Esophagus (tissue), 2 donors: ENCODE data around the gene NECTIN4. TPM values are rescaled to one million over a fixed set of nuclear protein-coding genes. Genes with fewer than 3 reads are reported as not detected.
"Not testable (repeated sequence)": the region's sequence is repeated elsewhere in the genome, so short reads cannot be mapped to it uniquely, and the experiment has no call there.

Source experiments
- H3K27ac ChIP-seq, 2 donors: one replicate each; pipeline ENCODE4 v1.5.1; 2013; ENCODE audit warnings: low read depth in 2 of 2, mild to moderate bottlenecking in 2 of 2, inconsistent platforms in 1 of 2, low read length in 1 of 2, moderate library complexity in 1 of 2
- H3K27me3 ChIP-seq, 2 donors: one replicate each; pipeline ENCODE4 v1.6.1; 2013; ENCODE audit warnings: low read length in 2 of 2, control low read depth in 1 of 2, mild to moderate bottlenecking in 1 of 2; ENCODE audit not compliant: insufficient read depth in 2 of 2, control insufficient read depth in 1 of 2
- H3K36me3 ChIP-seq, 2 donors: one replicate each; pipeline ENCODE4 v1.6.1; 2013; ENCODE audit warnings: low read length in 1 of 2; ENCODE audit not compliant: control insufficient read depth in 2 of 2, insufficient read depth in 2 of 2
- H3K4me1 ChIP-seq, 2 donors: one replicate each; pipeline ENCODE4 v1.6.1; 2013; ENCODE audit warnings: low read length in 1 of 2; ENCODE audit not compliant: control insufficient read depth in 2 of 2, insufficient read depth in 2 of 2
- H3K4me3 ChIP-seq, 2 donors: one replicate each; pipeline ENCODE4 v1.5.1; 2013; ENCODE audit warnings: low read length in 2 of 2, mild to moderate bottlenecking in 2 of 2, low read depth in 1 of 2, moderate library complexity in 1 of 2
- H3K9me3 ChIP-seq, 2 donors: one replicate each; pipeline ENCODE4 v1.6.1; 2013; ENCODE audit warnings: mild to moderate bottlenecking in 2 of 2, low read depth in 1 of 2, low read length in 1 of 2, moderate library complexity in 1 of 2; ENCODE audit not compliant: control insufficient read depth in 2 of 2, insufficient read depth in 1 of 2
- WGBS, 2 donors: extraction: QIAGEN DNeasy Blood & Tissue Kit; methylation state at CpG; one replicate each; pipeline ENCODE4 v1.1.7; 2013; 5-methylcytosine and 5-hydroxymethylcytosine counted together
- polyA plus RNA-seq, 2 donors: library from polyadenylated mRNA; stranded (reverse); fragments of 200-250 nt; gene quantifications; one replicate each; pipeline ENCODE4 v1.2.3, GENCODE V29; 2013
- donor health status: healthy with polysubstance abuse.
- donor health status: Bipolar disorder and iron deficiency.

The NECTIN4 gene
- polyA plus RNA-seq, 2 donors = 44.9 to 80.5 TPM

GRCh38 chr1:161038523-161039153, 50.7 kb downstream of the NECTIN4 start, which contains the start of gene TSTD1:
Gene TSTD1 (minus strand): TSS chr1:161038964. CDS start chr1:161038889, 75 bp downstream.
- peaks cover 0 to 5% of the 10 kb centered on the region in 2 donors for H3K4me1 ChIP-seq
- 18 to 20% methylated on average over 49 to 54 of the region's 54 CpGs for WGBS, 2 donors
- H3K36me3 ChIP-seq = peaks cover 15 to 29% of the 10 kb centered on the region in 2 donors
- H3K9me3 ChIP-seq = no peaks in the 10 kb centered on the region
- peak within 1 kb of the TSS; percentile 89 to 90 for H3K27ac ChIP-seq
- no peaks in the 10 kb centered on the region for H3K27me3 ChIP-seq
- H3K4me3 ChIP-seq = peak within 1 kb of the TSS; percentile 68 to 88

GRCh38 chr1:161037661-161038522, 51.5 kb downstream of the NECTIN4 start:
- Histone ChIP-seq H3K27ac (peak overlapping the region; percentile 89 to 90), H3K4me3 (peak overlapping the region; percentile 68 to 88), H3K9me3 (no peaks in the 10 kb centered on the region), H3K27me3 (no peaks in the 10 kb centered on the region), H3K36me3 (peaks cover 15 to 29% of the 10 kb centered on the region in 2 donors), H3K4me1 (peaks cover 0 to 5% of the 10 kb centered on the region in 2 donors)
- 36 to 40% methylated on average over 21 of the region's 21 CpGs for WGBS, 2 donors

GRCh38 chr1:161033751-161034150, 55.6 kb downstream of the NECTIN4 start:
- no peaks in the 10 kb centered on the region for H3K36me3 ChIP-seq
- no peaks in the 10 kb centered on the region for H3K27me3 ChIP-seq
- H3K4me1 ChIP-seq = peaks cover 0 to 5% of the 10 kb centered on the region in 2 donors
- no peaks in the 10 kb centered on the region for H3K9me3 ChIP-seq
- 83 to 86% methylated on average over 3 of the region's 3 CpGs for WGBS, 2 donors
- no peak overlapping the region for H3K27ac ChIP-seq
- no peak overlapping the region for H3K4me3 ChIP-seq

- Histone ChIP-seq H3K27ac (no peak overlapping the region), H3K27me3 (no peaks in the 10 kb centered on the region), H3K4me1 (no peaks in the 10 kb centered on the region), H3K36me3 (no peaks in the 10 kb centered on the region), H3K4me3 (no peak overlapping the region), H3K9me3 (no peaks in the 10 kb centered on the region)
- 70 to 75% methylated on average over 1 of the region's 1 CpG for WGBS, 2 donors
These were observed 56.9 kb downstream of the NECTIN4 start for GRCh38 chr1:161032409-161032808.

- H3K36me3 ChIP-seq = no peaks in the 10 kb centered on the region
- no peak overlapping the region for H3K4me3 ChIP-seq
- H3K27me3 ChIP-seq = no peaks in the 10 kb centered on the region
- WGBS, 2 donors = 64 to 66% methylated on average over 2 of the region's 2 CpGs
- no peaks in the 10 kb centered on the region for H3K9me3 ChIP-seq
- H3K4me1 ChIP-seq = no peaks in the 10 kb centered on the region
- no peak overlapping the region for H3K27ac ChIP-seq
These were observed 57.5 kb downstream of the NECTIN4 start for GRCh38 chr1:161031874-161032273.

- not testable (repeated sequence) for H3K27me3 ChIP-seq, H3K36me3 ChIP-seq, H3K27ac ChIP-seq, H3K9me3 ChIP-seq, H3K4me3 ChIP-seq, H3K4me1 ChIP-seq
- WGBS, 2 donors = 96 to 99% methylated on average over 26 to 32 of the region's 32 CpGs
These were observed 59.9 kb downstream of the NECTIN4 start for GRCh38 chr1:161029466-161029865.

- H3K9me3 ChIP-seq, H3K36me3 ChIP-seq, H3K4me3 ChIP-seq, H3K27ac ChIP-seq, H3K27me3 ChIP-seq, H3K4me1 ChIP-seq: not testable (repeated sequence)
- 31 to 47% methylated on average over 1 of the region's 1 CpG for WGBS, 2 donors
These were observed 62.4 kb downstream of the NECTIN4 start for GRCh38 chr1:161026954-161027353.

GRCh38 chr1:161022432-161022831, 66.9 kb downstream of the NECTIN4 start:
- not testable (repeated sequence) for H3K27me3 ChIP-seq, H3K4me1 ChIP-seq, H3K4me3 ChIP-seq, H3K9me3 ChIP-seq, H3K36me3 ChIP-seq
- 68 to 79% methylated on average over 12 of the region's 12 CpGs for WGBS, 2 donors
- peak overlapping the region; percentile 76 to 78 for H3K27ac ChIP-seq

GRCh38 chr1:161021970-161022353, 67.4 kb downstream of the NECTIN4 start:
- H3K4me1 ChIP-seq = peaks cover 2 to 6% of the 10 kb centered on the region in 2 donors
- WGBS, 2 donors = 51 to 60% methylated on average over 2 of the region's 2 CpGs
- no peaks in the 10 kb centered on the region for H3K36me3 ChIP-seq
- H3K4me3 ChIP-seq = peak overlapping the region in 1 of 2 donors; percentile 66
- no peaks in the 10 kb centered on the region for H3K27me3 ChIP-seq
- peak overlapping the region; percentile 93 to 94 for H3K27ac ChIP-seq
- H3K9me3 ChIP-seq = no peaks in the 10 kb centered on the region
